HCT116 (cell line): ENCODE results near the gene CELF4. TPM values are rescaled to one million over a fixed set of nuclear protein-coding genes. Genes with fewer than 3 reads are reported as not detected.

Experiments used
- ATAC-seq: fragments of 200-7000 bp; cut with Tn5 transposase; 2 replicates; pipeline ENCODE4 v1.9.1; 2020; ENCODE audit warnings: mild to moderate bottlenecking, moderate library complexity
- BruUV-seq: library from RNA; stranded (reverse); fragments of 400-500 nt; replicated peaks from 2 replicates; lab custom pipeline; 2021; lab: Mats Ljungman, UMichigan
- CTCF ChIA-PET: fragments of 300-600 bp; sonication (Branson Sonifier 250); formaldehyde crosslinking; loops from one replicate; lab custom pipeline; 2021; ENCODE audit warnings: antibody characterized with exemption; lab: Charles Lee
- POLR2A ChIA-PET: fragments of 300-600, 350-600 bp; sonication (Branson Sonifier 250); formaldehyde crosslinking; loops from one replicate; lab custom pipeline; 2021; ENCODE audit warnings: antibody characterized with exemption; lab: Charles Lee
- RAD21 ChIA-PET, 2 experiments: fragments of 300-600 bp; sonication (Branson Sonifier 250); formaldehyde crosslinking; loops; one replicate each; lab custom pipeline; 2023; ENCODE audit warnings: low total read pairs in 2 of 2; ENCODE audit not compliant: uncharacterized antibody in 2 of 2, unreplicated experiment in 2 of 2, low non-redundant PET in 1 of 2; lab: Charles Lee
- DNase-seq: peaks from one replicate; pipeline ENCODE4 v3.0.0-alpha.2; 2010; ENCODE audit warnings: low read depth, low spot score
- H2AFZ ChIP-seq: fragments of 200-600 bp; shearing (Covaris generic), sonication (generic); 2 replicates; pipeline ENCODE4 v1.6.1; 2017; ENCODE audit warnings: low read depth, mixed run types, mixed read lengths, antibody characterized with exemption, low read length; ENCODE audit not compliant: poor library complexity, severe bottlenecking
- H3K27ac ChIP-seq: 2 replicates; pipeline ENCODE4 v1.5.1; 2012; ENCODE audit warnings: low read depth, low read length
- H3K27me3 ChIP-seq: fragments of 200-600 bp; sonication (generic); 2 replicates; pipeline ENCODE4 v1.6.1; 2016; ENCODE audit warnings: mixed run types, low read length, mixed read lengths; ENCODE audit not compliant: insufficient read depth
- H3K36me3 ChIP-seq, 2 experiments: fragments of 200-500 bp in 1 of 2; fragments of 200-600 bp in 1 of 2; sonication (Bioruptor generic) in 1 of 2; sonication (generic) in 1 of 2; 2 replicates each; pipeline versions ENCODE4 v1.5.1 to v1.6.1; 2014 to 2016; ENCODE audit warnings: low read length in 2 of 2, inconsistent platforms in 1 of 2, mixed read lengths in 1 of 2, mixed run types in 1 of 2; ENCODE audit not compliant: insufficient read depth in 2 of 2, control insufficient read depth in 1 of 2
- H3K4me1 ChIP-seq, 2 experiments: fragments of 200-600 bp in 1 of 2; sonication (generic) in 1 of 2; 2 replicates each; pipeline versions ENCODE4 v1.5.1 to v1.6.1; 2012 to 2017; ENCODE audit warnings: low read length in 2 of 2, inconsistent platforms in 1 of 2, mild to moderate bottlenecking in 1 of 2, mixed read lengths in 1 of 2, mixed run types in 1 of 2, moderate library complexity in 1 of 2; ENCODE audit not compliant: insufficient read depth in 2 of 2, control insufficient read depth in 1 of 2
- H3K4me2 ChIP-seq: fragments of 200-600 bp; sonication (generic); 2 replicates; pipeline ENCODE4 v1.6.1; 2017; ENCODE audit warnings: mixed run types, low read length, mixed read lengths
- H3K4me3 ChIP-seq, 2 experiments: fragments of 200-600 bp in 1 of 2; sonication (generic) in 1 of 2; replicated peaks in 1 of 2; 2 replicates each; pipeline ENCODE4 v1.5.1; 2011 to 2016; ENCODE audit warnings: low read length in 2 of 2, control low read depth in 1 of 2, low read depth in 1 of 2, mild to moderate bottlenecking in 1 of 2, mixed read lengths in 1 of 2, mixed run types in 1 of 2
- H3K79me2 ChIP-seq: fragments of 200-600 bp; sonication (generic); 2 replicates; pipeline ENCODE4 v1.6.1; 2017; ENCODE audit warnings: mild to moderate bottlenecking, mixed run types, low read length, moderate library complexity, mixed read lengths; ENCODE audit not compliant: insufficient read depth
- H3K9ac ChIP-seq: fragments of 200-600 bp; sonication (generic); 2 replicates; pipeline ENCODE4 v1.6.1; 2016; ENCODE audit warnings: low read length, mixed read lengths
- H3K9me2 ChIP-seq: fragments of 200-600 bp; sonication (generic), shearing (Covaris generic); 2 replicates; pipeline ENCODE4 v1.6.1; 2017; ENCODE audit warnings: mixed run types, mild to moderate bottlenecking, moderate library complexity; ENCODE audit not compliant: insufficient read depth
- H3K9me3 ChIP-seq, 2 experiments: fragments of 200-500 bp in 1 of 2; fragments of 200-600 bp in 1 of 2; sonication (Bioruptor generic) in 1 of 2; sonication (generic) in 1 of 2; 2 replicates each; pipeline ENCODE4 v1.6.1; 2014 to 2017; ENCODE audit warnings: low read length in 2 of 2, mixed read lengths in 2 of 2, inconsistent platforms in 1 of 2, low read depth in 1 of 2, mild to moderate bottlenecking in 1 of 2, mixed run types in 1 of 2, moderate library complexity in 1 of 2; ENCODE audit not compliant: control insufficient read depth in 1 of 2, insufficient read depth in 1 of 2
- H4K20me1 ChIP-seq: fragments of 200-600 bp; sonication (generic), shearing (Covaris generic); 2 replicates; pipeline ENCODE4 v1.6.1; 2017; ENCODE audit warnings: mixed run types, mild to moderate bottlenecking, moderate library complexity; ENCODE audit not compliant: insufficient read depth
- CEBPB ChIP-seq: IDR thresholded peaks from 2 replicates; pipeline ENCODE4 v1.6.1; 2012; ENCODE audit warnings: low read depth
- ELF1 ChIP-seq: IDR thresholded peaks from 2 replicates; pipeline ENCODE4 v1.6.1; 2012; ENCODE audit warnings: low read depth, borderline replicate concordance
- EZH2phosphoT487 ChIP-seq: fragments of 200-600 bp; IDR thresholded peaks from 2 replicates; pipeline ENCODE4 v1.6.1; 2018; ENCODE audit warnings: antibody characterized with exemption, borderline replicate concordance
- FOSL1 ChIP-seq: IDR thresholded peaks from 2 replicates; pipeline ENCODE4 v1.6.1; 2012; ENCODE audit warnings: low read depth
- POLR2A ChIP-seq: IDR thresholded peaks from 2 replicates; pipeline ENCODE4 v1.7.0; 2011; ENCODE audit warnings: borderline replicate concordance; ENCODE audit not compliant: insufficient read depth, insufficient read length; ENCODE audit errors: extremely low read depth
- POLR2AphosphoS5 ChIP-seq: IDR thresholded peaks from 2 replicates; pipeline ENCODE4 v1.6.1; 2011; ENCODE audit warnings: mild to moderate bottlenecking, low read depth, low read length, moderate library complexity
- RAD21 ChIP-seq: IDR thresholded peaks from 2 replicates; pipeline ENCODE4 v1.6.1; 2012; ENCODE audit warnings: low read depth, mild to moderate bottlenecking
- SIN3A ChIP-seq: IDR thresholded peaks from 2 replicates; pipeline ENCODE4 v1.6.1; 2012; ENCODE audit warnings: low read depth
- SP1 ChIP-seq: IDR thresholded peaks from 2 replicates; pipeline ENCODE4 v1.6.1; 2012; ENCODE audit warnings: low read depth
- SRF ChIP-seq: IDR thresholded peaks from 2 replicates; pipeline ENCODE4 v1.6.1; 2012; ENCODE audit warnings: low read depth
- TCF7L2 ChIP-seq: IDR thresholded peaks from 2 replicates; pipeline ENCODE4 v1.7.0; 2011; ENCODE audit warnings: borderline replicate concordance, inconsistent platforms; ENCODE audit not compliant: insufficient read depth, insufficient read length; ENCODE audit errors: extremely low read depth
- YY1 ChIP-seq: IDR thresholded peaks from 2 replicates; pipeline ENCODE4 v1.6.1; 2011; ENCODE audit warnings: low read length, low read depth, moderate library complexity, mild to moderate bottlenecking; ENCODE audit not compliant: insufficient replicate concordance; ENCODE audit errors: extremely low read depth
- ZNF274 ChIP-seq: fragments of 200-500 bp; sonication (Bioruptor generic); IDR thresholded peaks from 2 replicates; pipeline ENCODE4 v1.6.1; 2014; ENCODE audit warnings: mild to moderate bottlenecking, low read depth, low read length, inconsistent platforms
- intact Hi-C: fragments of 100-400 bp; cut with micrococcal nuclease; formaldehyde crosslinking; loops from 2 replicates; pipeline ENCODE4 v1.10.0; 2022
- total RNA-seq: library from RNA; stranded (reverse); gene quantifications from one replicate; pipeline ENCODE4 v1.2.1, GENCODE V29; 2021; ENCODE audit not compliant: unreplicated experiment

Gene CELF4
- total RNA-seq, 1 experiment from 2014 or later, result not detected

DNA sequence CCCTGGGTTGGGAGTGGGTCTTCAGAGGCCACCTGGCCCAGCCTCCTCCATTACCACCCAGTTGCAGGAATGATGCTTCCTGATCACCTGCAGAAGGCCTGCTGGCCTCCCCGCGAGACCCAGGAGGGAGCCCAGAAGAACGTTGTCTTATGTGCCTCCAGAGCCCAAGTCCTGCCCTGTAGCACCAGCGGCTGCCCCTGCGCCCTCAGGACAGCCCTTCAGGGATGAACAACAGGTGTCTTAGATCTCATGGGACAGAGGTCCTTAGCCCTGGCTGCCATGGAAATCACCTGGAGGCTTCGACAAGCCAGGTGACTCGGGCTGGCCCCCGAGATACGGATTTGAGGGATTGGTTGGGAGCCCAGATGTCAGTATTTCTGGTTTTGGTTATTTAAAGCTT is 278.8 kb downstream of the CELF4 start:
- no peak overlapping the region for H3K27ac ChIP-seq

DNA sequence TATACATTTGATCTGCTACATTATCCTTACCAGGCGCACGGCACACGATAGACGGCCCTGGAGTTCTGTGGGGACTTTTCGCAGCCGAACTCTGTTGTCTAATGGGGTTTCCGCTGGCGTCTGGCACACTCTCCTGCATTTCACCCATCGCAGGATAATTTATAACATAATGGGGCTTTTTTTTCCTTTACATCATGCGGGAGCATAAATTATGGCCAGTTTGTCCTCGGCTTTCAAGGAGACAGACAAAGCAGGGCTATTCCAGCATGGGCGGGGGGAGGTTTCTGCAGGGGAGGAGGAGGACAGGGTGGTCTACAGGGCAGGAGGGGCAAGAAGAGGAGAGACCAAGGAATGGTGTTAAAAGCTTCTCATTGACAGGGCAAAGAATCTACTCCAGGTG is 279.8 kb downstream of the CELF4 start:
- ChIA-PET POLR2A (no interaction called here), RAD21 (no interaction called here)
- Histone ChIP-seq H4K20me1 (no peaks in the 10 kb centered on the region), H2AFZ (no peak overlapping the region)
- TF ChIP-seq FOSL1 (no peak), SRF (no peak), ELF1 (no peak), SIN3A (no peak), CEBPB (no peak), RAD21 (no peak), EZH2phosphoT487 (no peak), POLR2A (no peak), ZNF274 (no peak), YY1 (no peak), SP1 (no peak), POLR2AphosphoS5 (no peak), TCF7L2 (no peak)
- TF ChIP-seq, all 23 proteins: peak for 0
- H3K27ac ChIP-seq, result no peak overlapping the region
- no peaks in the 10 kb centered on the region for H3K4me1 ChIP-seq
- H3K36me3 ChIP-seq, result no peaks in the 10 kb centered on the region
- no peaks in the 10 kb centered on the region for H3K9me2 ChIP-seq
- H3K9ac ChIP-seq, result no peak overlapping the region
- DNase-seq (no peak), ATAC-seq (no peak)
- H3K9me3 ChIP-seq, result no peaks in the 10 kb centered on the region
- no peaks in the 10 kb centered on the region for H3K79me2 ChIP-seq
- no TSS peak for BruUV-seq
- H3K4me3 ChIP-seq, result no peak overlapping the region
- no peak overlapping the region for H3K4me2 ChIP-seq
- CTCF ChIA-PET, result no interaction called here
- peaks cover 15% of the 10 kb centered on the region; the same call in 1 of the 2 replicates for H3K27me3 ChIP-seq
- intact Hi-C loops, result no loop called here

More for the DNA sequence above, 278.8 kb downstream of the CELF4 start:
- ATAC-seq (no peak), DNase-seq (no peak)
- H3K9ac ChIP-seq, result no peak overlapping the region
- no TSS peak for BruUV-seq
- H3K36me3 ChIP-seq, result no peaks in the 10 kb centered on the region
- ChIA-PET POLR2A (no interaction called here), CTCF (no interaction called here), RAD21 (no interaction called here)
- no peak overlapping the region for H3K4me3 ChIP-seq
- no peaks in the 10 kb centered on the region for H3K79me2 ChIP-seq
- no peaks in the 10 kb centered on the region for H4K20me1 ChIP-seq
- H3K27me3 ChIP-seq, result peaks cover 6% of the 10 kb centered on the region; the same call in 1 of the 2 replicates
- TF ChIP-seq TCF7L2, result no peak
- TF ChIP-seq RAD21, result no peak
- no peak for TF ChIP-seq POLR2AphosphoS5
- no peaks in the 10 kb centered on the region for H3K4me1 ChIP-seq
- H3K9me3 ChIP-seq, result no peaks in the 10 kb centered on the region
- intact Hi-C loops, result no loop called here
- no peak overlapping the region for H2AFZ ChIP-seq
- H3K9me2 ChIP-seq, result no peaks in the 10 kb centered on the region
- H3K4me2 ChIP-seq, result no peak overlapping the region
